Prostate gland (tissue), 2 donors: Measurements from ENCODE around the gene CHST3. TPM values are rescaled to one million over a fixed set of nuclear protein-coding genes. Genes with fewer than 3 reads are reported as not detected.

Source experiments
- DNase-seq: peaks from one replicate; pipeline ENCODE4 v3.0.0-alpha.2; 2019; ENCODE audit warnings: low spot score
- H3K27ac ChIP-seq, 2 donors: fragments of 200-600 bp; sonication (generic); 2 replicates each; pipeline ENCODE4 v1.5.1; 2017 to 2019
- H3K27me3 ChIP-seq: fragments of 200-600 bp; sonication (generic); replicated peaks from 2 replicates; pipeline ENCODE4 v1.5.1; 2019; ENCODE audit not compliant: insufficient read depth
- H3K36me3 ChIP-seq, 2 donors: fragments of 200-600 bp; sonication (generic); 1 replicate in 1 of 2; 2 replicates in 1 of 2; pipeline versions ENCODE4 v1.5.1 to v1.8.1; 2017 to 2019
- H3K4me1 ChIP-seq: fragments of 200-600 bp; sonication (generic); replicated peaks from 2 replicates; pipeline ENCODE4 v1.5.1; 2019
- H3K4me3 ChIP-seq, 2 donors: fragments of 200-600 bp; sonication (generic); 2 replicates each; pipeline ENCODE4 v1.5.1; 2017 to 2019
- H3K9me3 ChIP-seq: fragments of 200-600 bp; sonication (generic); 2 replicates; pipeline ENCODE4 v1.5.1; 2017
- CTCF ChIP-seq, 4 experiments: fragments of 200-600 bp in 2 of 4; fragments of 450-650 bp in 2 of 4; sonication (generic) in 2 of 4; IDR thresholded peaks; 1 replicate in 3 of 4; 2 replicates in 1 of 4; pipeline ENCODE4 v1.5.1; 2016 to 2019; ENCODE audit warnings: antibody characterized with exemption in 4 of 4, mild to moderate bottlenecking in 2 of 4, moderate library complexity in 2 of 4
- POLR2A ChIP-seq: fragments of 450-650 bp; IDR thresholded peaks from one replicate; pipeline ENCODE4 v1.6.1; 2016; ENCODE audit warnings: antibody characterized with exemption, mild to moderate bottlenecking
- POLR2AphosphoS5 ChIP-seq: sonication (generic); formaldehyde crosslinking; IDR thresholded peaks from one replicate; pipeline ENCODE4 v1.6.1; 2017; ENCODE audit warnings: antibody characterized with exemption
- WGBS: methylation state at CpG from one replicate; pipeline ENCODE4 v1.1.5; 2018; 5-methylcytosine and 5-hydroxymethylcytosine counted together
- intact Hi-C: fragments of 100-400 bp; cut with DNase I; formaldehyde crosslinking; loops from one replicate; pipeline ENCODE4 v1.14.2; 2022
- total RNA-seq, 2 donors: library from RNA; depleted of rRNA; stranded (reverse); fragments of >200 nt; gene quantifications; one replicate each; pipeline ENCODE4 v1.1.0, GENCODE V29; 2016

CHST3 gene
- total RNA-seq, 2 donors from 2014 or later, result 16.5 to 197 TPM

DNA sequence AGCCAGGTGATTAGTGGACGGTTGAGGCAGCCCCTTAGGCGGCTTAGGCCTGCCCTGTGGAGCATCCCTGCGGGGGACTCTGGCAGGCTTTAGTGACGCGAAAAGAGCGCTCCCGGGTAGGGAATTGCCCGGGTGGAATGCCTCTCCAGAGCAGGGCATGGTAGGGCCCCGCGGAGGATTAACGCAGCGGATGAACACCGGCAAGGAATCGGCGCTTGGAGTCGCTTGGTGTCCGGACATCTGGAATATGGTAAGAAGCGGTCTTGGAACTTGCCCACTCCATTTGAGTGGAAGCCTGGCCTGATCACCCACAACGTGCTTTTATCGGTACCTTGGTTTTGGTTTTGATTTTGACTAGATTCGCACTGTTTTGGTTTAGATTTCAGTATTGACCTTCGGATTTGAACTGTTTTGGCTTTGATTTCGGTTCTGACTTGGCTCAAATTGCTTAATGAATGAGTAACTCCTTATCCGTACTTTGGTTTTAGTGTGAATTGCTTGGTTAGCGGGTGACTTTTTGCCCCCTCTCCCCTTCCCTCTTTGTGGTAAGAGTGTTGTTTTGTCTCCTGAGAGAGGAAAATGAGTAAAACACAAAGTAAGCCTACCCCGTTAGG is 24.2 kb upstream of the CHST3 start:
- Histone ChIP-seq H3K27ac (no peak overlapping the region), H3K27me3 (no peaks in the 10 kb centered on the region), H3K4me3 (no peak overlapping the region), H3K9me3 (no peaks in the 10 kb centered on the region), H3K36me3 (no peaks in the 10 kb centered on the region), H3K4me1 (no peaks in the 10 kb centered on the region)
- no peak for DNase-seq
- TF ChIP-seq POLR2A, result no peak
- TF ChIP-seq CTCF (IDR thresholded peaks at IDR 0.05), result no peak
- TF ChIP-seq POLR2AphosphoS5, result no peak
- intact Hi-C loops, result no loop called here
- WGBS, result 98% methylated on average over 26 of the region's 26 CpGs

GRCh38 chr10:71940752-71941151 is 23.4 kb upstream of the CHST3 start:
- WGBS, result 95% methylated on average over 4 of the region's 4 CpGs
- TF ChIP-seq POLR2AphosphoS5 (no peak), POLR2A (no peak), CTCF (IDR thresholded peaks at IDR 0.05) (no peak)

GRCh38 chr10:71941318-71941717 is 22.9 kb upstream of the CHST3 start:
- intact Hi-C loops, result no loop called here
- no peak overlapping the region for H3K27ac ChIP-seq
- WGBS, result 70% methylated on average over 8 of the region's 8 CpGs

More at GRCh38 chr10:71940752-71941151, 23.4 kb upstream of the CHST3 start:
- Histone ChIP-seq H3K4me1 (no peaks in the 10 kb centered on the region), H3K4me3 (no peak overlapping the region), H3K27ac (no peak overlapping the region), H3K36me3 (no peaks in the 10 kb centered on the region), H3K9me3 (no peaks in the 10 kb centered on the region), H3K27me3 (no peaks in the 10 kb centered on the region)
- intact Hi-C loops, result no loop called here
- DNase-seq, result no peak

DNA sequence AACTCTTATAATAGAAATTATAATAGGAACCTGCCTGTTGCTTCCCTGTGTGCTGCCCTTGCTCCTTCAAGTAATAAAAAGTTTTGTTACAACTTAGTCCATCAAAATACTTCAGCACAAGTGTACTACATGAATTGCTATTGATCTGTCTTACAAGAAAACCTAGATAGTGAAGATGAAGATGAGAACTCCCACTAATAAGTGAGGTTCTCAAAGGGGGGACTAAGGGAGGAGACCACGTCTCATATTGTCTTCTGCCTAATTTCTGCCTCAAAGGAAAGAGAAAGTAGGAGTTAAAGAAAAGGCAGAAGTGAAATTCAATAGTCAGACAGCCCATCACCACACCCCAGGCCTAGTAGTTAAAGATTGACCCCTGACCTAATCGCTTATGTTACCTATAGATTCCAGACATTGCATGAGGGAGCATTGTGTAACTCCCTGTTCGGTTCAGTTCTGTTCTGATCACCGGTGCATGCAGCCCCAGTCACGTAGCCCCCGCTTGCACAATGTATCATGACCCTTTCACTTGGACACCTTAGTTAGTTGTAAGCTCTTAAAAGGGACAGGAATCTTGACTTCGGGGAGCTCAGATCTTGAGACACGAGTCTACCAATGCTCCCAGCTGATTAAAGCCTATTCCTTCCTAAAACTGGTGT is 18.2 kb upstream of the CHST3 start:
- Histone ChIP-seq H3K27me3 (no peaks in the 10 kb centered on the region), H3K4me1 (no peaks in the 10 kb centered on the region), H3K4me3 (no peak overlapping the region), H3K9me3 (no peaks in the 10 kb centered on the region), H3K36me3 (no peaks in the 10 kb centered on the region), H3K27ac (no peak overlapping the region)
- 92% methylated on average over 8 of the region's 8 CpGs for WGBS
- no peak for DNase-seq
- intact Hi-C loops, result no loop called here
- TF ChIP-seq CTCF (IDR thresholded peaks at IDR 0.05), result no peak
- TF ChIP-seq POLR2AphosphoS5, result no peak
- TF ChIP-seq POLR2A, result no peak

More at GRCh38 chr10:71941318-71941717, 22.9 kb upstream of the CHST3 start:
- Histone ChIP-seq H3K27me3 (no peaks in the 10 kb centered on the region), H3K4me1 (no peaks in the 10 kb centered on the region), H3K4me3 (no peak overlapping the region), H3K36me3 (no peaks in the 10 kb centered on the region), H3K9me3 (no peaks in the 10 kb centered on the region)
- no peak for DNase-seq
- TF ChIP-seq POLR2AphosphoS5 (no peak), POLR2A (no peak), CTCF (IDR thresholded peaks at IDR 0.05) (no peak)

DNA sequence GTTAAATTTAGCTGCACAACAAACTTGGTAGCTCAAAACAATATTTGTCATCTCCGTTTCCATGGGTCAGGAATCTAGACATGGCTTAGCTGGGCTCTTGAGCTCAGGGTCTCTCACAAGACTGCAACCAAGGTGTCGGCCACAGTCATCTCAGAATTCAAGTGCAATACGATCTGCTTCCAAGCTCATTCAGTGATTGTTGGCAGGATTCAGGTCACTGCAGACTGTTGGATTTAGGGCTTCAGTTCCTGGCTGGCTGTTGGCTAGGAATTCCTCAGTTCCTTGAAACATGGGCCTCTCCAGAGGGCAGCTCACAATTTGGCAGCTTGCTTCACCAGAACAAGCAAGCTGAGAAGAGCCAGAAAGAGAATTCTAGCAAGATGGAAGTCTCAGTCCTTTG is 17.5 kb upstream of the CHST3 start:
- TF ChIP-seq CTCF (IDR thresholded peaks at IDR 0.05) (no peak), POLR2A (no peak), POLR2AphosphoS5 (no peak)
- H3K36me3 ChIP-seq, result no peaks in the 10 kb centered on the region
- no peaks in the 10 kb centered on the region for H3K4me1 ChIP-seq
- no peaks in the 10 kb centered on the region for H3K27me3 ChIP-seq
- no peak overlapping the region for H3K4me3 ChIP-seq
- intact Hi-C loops, result no loop called here
- DNase-seq, result no peak
- 90% methylated on average over 3 of the region's 3 CpGs for WGBS
- H3K27ac ChIP-seq, result no peak overlapping the region
- H3K9me3 ChIP-seq, result no peaks in the 10 kb centered on the region
